NCI-H774 (cell line): ENCODE data around the gene PRG3.

ENCODE experiments used
- DNase-seq: peaks from one replicate; lab custom pipeline; 2025; lab: John Stamatoyannopoulos, UW

PRG3 gene

DNA sequence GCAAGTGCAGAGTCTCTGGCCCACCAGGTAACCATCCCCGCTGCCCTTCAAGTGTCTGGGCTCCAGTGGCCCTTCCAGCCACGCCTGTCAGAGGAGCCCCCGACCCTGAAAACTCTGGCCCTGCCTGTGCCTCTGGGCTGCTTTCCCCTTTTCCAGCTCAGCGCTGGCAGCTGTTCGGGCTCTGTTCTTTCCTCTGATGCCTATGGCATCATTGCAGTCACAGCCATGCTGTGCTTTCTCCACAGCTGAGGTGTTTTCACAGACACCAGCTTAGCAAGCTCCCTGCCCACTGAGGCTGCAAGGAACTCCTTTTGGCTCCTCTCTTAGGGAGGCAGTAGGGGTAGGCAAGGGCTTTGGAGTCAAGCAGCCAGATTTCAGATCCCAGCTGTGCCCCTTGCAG lies 21.6 kb downstream of the PRG3 start:
- no peak for DNase-seq

DNA sequence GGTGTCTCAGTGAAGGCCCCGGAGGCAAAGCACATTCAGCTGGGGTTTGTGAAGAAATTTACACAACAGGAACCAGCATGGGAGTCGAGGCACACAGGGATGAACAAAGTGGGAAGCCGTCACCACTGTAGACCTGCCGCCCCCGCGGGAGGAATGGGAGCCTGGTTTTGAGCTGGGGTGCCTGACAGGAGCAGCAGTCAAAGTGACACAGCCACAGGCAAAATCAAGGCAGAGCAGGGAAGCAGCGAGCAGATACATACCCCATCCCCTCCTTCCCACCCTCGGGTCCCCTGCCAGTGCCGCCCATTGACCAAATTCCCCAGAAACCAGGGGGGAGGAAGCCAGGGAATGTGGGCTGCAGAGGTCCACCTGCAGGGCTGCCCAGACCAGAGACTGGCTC lies 22.0 kb downstream of the PRG3 start:
- DNase-seq, result no peak

DNA sequence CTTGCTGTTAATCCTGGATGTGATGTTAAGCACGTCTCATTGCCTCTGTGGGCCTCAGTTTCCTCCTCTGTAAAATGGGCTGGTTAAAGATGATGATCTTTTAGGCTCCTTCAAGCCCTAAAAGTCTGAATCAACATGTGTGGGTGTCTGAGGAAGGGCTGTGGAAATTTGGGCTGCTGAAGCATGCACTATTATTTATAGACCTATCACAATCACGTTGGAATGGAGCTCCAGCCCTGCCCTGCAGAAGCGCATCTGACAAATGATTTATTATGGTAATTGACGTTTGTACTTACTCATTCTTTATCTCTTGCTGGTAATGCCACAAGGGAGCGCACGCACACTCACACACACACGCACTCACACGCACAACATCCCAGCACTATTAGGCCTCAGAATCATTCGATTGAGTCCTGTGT lies 22.4 kb downstream of the PRG3 start:
- DNase-seq, result no peak

- no peak for DNase-seq
Measured at GRCh38 chr11:57357856-57358255, 23.1 kb downstream of the PRG3 start.

GRCh38 chr11:57357310-57357709 lies 23.6 kb downstream of the PRG3 start:
- no peak for DNase-seq

DNA sequence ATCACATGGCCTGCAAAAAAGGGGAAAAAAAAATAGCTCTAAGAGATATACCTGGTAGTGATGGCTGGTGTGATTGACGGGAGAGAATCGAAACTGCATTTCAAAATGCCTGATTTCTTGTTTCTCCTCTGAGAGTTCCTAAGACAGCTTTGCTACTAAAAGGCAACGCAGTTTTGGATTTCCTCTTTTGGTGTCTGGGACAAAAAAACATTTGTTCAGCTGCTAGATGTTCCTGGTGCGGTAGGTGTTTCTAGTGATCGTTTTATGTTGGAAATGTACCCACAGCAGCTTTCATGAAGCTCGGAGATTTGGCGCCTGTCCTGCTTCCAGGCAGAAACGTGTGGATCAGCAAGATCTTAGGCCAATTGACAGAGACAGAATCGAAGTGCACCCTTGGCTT lies 24.7 kb downstream of the PRG3 start:
- no peak for DNase-seq

- DNase-seq, result no peak
Measured at GRCh38 chr11:57354699-57355098, 26.3 kb downstream of the PRG3 start.

GRCh38 chr11:57353852-57354251 lies 27.1 kb downstream of the PRG3 start:
- DNase-seq, result no peak

DNA sequence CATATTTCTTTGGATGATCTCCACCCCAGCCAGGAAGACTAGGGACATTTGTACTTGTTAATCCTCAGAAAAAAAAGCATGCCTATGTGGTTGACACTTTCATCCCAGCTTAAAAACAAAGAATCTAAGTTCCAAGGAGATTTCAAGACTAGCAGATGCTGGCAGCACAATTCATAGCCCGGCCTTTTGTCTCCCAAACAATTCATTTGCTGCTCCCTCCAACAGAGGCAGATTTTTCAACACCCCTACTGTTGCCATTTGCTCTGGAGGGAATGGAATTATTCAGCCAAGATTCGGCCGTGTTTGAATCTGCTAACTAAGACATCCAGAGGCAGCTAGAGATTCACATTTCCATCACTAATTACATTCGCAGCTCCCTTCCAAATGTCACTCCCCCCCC lies 27.5 kb downstream of the PRG3 start:
- DNase-seq, result no peak

DNA sequence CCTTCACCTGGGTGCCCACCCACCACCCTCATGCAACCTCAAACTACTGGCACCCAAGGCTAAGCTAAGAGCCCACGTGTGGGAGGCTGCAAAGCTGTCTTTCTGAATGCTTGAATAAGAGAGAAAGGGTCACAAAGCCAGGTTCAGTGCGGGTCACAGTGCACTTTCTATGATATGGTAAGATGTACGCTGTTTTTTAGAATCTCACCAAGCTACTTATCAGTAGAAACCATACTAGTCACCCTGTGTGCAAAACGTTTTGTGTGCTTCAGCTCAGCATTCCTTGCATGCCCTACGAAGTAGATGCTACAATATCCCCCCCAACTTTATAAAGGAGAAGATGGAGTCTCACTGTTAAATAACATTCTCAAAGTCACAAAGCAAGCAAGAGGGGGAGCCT lies 27.9 kb downstream of the PRG3 start:
- no peak for DNase-seq

GRCh38 chr11:57349491-57350274 lies 31.3 kb downstream of the PRG3 start:
- DNase-seq, result peak; percentile 30

DNA sequence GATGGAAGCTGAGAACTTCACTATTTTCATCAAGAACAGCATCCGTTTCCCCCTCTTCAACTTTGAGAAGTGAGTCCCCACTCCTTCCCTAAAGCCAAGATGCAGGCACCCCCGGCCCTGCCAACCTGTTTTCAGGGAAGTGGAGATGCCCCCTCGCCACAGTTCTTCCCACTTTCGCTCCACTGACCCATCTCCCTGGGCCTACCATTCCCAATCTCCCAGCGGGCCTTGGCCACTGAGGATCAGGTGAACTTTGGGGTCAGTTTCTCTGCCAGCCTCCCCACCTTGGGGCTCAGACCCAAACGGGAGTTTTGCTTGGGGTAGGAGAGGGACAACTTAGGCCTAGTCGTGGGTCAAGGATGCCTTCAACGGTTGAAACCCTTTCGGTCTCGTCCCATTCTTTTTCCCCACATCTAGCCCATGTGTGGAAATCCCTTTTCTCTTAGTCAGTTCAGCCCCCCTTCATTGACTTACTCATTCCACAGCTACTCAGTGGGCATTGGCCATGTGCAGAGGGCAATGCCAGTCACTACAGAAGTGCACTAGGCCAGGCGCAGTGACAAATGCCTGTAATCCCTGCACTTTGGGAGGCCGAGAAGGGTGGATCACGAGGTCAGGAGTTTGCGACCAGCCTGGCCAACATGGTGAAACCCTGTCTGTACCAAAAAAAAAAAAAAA lies 32.2 kb downstream of the PRG3 start:
- no peak for DNase-seq

DNA sequence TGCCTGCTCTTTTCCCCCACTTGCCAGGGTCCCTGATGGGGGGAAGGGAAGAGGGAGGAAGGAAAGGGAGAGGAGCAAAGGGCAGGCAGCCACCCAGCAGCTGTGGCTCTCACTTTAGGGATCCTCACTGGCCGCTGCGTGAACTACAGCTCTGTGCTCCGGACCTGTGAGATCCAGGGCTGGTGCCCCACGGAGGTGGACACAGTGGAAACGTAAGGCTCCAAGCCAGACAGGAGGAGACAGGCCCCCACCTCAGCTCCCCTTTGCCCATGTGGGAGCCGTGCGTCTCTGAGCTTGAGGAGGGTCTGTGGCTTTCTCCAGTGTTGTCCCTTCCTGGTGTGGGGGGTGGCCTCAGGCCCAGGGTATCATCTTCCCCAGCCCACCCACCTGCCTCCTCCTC lies 32.9 kb downstream of the PRG3 start:
- no peak for DNase-seq

DNA sequence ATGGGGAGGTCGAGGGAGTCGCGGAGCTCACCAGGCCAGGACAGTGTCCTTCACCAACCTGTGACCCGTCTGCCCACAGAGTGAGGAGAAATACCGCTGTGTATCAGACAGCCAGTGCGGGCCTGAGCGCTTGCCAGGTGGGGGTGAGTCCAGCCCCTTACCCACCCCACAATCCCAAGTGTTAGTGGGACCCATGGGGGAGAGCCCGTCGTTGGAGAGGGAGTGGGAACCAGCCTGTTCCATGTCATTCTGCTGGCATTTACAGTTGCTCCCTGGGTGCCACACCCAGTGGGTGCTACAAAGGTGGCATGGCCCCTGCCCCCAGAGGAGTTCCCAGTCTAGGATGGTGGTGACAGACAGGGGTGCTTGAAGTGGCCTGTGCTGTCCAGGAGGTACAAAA lies 33.6 kb downstream of the PRG3 start:
- DNase-seq, result no peak

- DNase-seq, result peak; percentile 44
Measured at GRCh38 chr11:57345555-57346211, 35.3 kb downstream of the PRG3 start.

- no peak for DNase-seq
Measured at GRCh38 chr11:57344826-57345225, 36.1 kb downstream of the PRG3 start.

DNA sequence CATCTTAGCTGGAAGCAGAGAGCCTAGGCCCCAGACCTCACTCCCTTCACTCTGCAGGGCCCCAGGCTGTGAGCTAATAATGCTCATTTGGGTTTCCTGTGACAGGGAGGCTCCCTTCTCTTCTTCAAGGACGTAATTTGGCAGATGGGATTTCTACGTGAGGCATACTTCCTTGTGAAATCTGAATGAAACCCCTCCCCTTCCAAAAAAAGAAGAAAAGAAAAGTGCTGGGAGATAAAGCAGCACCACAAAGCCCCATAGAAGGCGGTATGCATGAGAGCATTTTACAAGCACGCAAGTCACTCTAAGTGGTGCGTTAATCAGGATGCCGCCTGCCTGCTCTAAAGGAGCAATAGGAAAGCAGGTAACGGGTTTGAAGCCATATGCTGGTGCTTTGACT lies 37.1 kb downstream of the PRG3 start:
- no peak for DNase-seq

DNA sequence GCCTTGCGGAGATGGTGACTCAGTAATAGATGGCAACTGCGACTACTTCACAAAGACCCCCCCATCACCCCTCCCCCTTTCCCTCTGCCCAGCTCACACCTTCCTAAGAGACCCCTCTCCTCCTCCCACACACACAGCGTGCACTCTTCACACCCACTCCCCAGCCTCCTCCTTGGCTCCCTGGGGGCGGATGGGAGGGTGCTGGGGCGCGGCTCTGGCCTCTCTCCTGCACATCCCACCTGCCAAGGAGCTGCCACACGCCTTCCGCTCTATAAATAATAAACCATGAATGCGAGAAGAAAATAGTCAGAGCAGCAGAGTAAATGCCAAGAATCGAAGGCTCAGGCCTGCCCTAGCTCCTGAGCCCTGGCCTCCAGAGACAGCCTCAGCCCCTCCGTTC lies 38.2 kb downstream of the PRG3 start:
- DNase-seq, result no peak

- DNase-seq, result no peak
Measured at GRCh38 chr11:57341250-57341808, 39.6 kb downstream of the PRG3 start.

DNA sequence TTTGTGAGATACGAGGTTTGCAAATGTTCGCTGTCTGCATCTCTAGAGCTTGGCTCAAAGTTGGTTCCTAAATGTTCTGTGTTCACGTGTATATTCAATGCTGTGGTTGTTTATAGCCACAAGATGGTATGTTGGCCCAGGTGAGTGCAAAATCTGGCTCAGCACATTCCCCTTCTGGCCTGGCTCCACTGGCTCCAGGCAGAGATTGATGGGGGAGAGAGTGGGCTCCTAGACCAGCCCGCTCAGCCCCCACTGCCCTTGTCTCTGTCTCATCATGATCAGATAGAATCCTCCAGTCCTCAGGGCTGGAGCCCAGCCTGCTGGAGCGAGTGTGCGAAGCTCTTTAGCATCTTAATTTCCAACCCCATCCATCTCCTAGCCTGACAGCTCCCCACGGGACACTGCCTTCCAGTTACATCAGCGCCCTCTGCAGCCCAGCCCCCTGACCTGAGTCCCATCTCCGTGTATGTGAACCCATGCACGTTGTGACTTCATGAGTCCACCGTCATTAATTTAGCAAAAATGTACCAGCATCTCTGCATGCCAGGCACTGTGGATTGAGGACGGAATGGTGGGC lies 40.8 kb downstream of the PRG3 start:
- DNase-seq, result no peak

- no peak for DNase-seq
Measured at GRCh38 chr11:57339328-57339727, 41.6 kb downstream of the PRG3 start.

- no peak for DNase-seq
Measured at GRCh38 chr11:57338142-57338541, 42.8 kb downstream of the PRG3 start, which contains the start of gene P2RX3. P2RX3 (plus strand) TSS chr11:57338352; CDS start chr11:57338551, 199 bp downstream.
